Right renal cortex interstitium (tissue), 3 donors: ENCODE measurements around the gene DGKD. TPM values are rescaled to one million over a fixed set of nuclear protein-coding genes. Genes with fewer than 3 reads are reported as not detected.

Experiments
- polyA plus RNA-seq, 3 donors: library from polyadenylated mRNA; unstranded; fragments of 120-200 nt; gene quantifications; one replicate each; pipeline ENCODE4 v1.2.1, GENCODE V29; 2013; ENCODE audit not compliant: insufficient read length in 3 of 3

DGKD gene
- polyA plus RNA-seq, 3 donors = 19.7 to 26.3 (median 24.2) TPM

Other genes with a start within 250 kb of the DGKD start
- 10 to 100 TPM; 22.2 to 23.6 (median 22.3) TPM for gene ATG16L1, start 102.8 kb upstream of the DGKD start, polyA plus RNA-seq
- gene SAG, start 46.7 kb upstream of the DGKD start, polyA plus RNA-seq = under 1 TPM; 0.07 to 0.21 (median 0.16) TPM
- gene USP40, start 212.3 kb downstream of the DGKD start, polyA plus RNA-seq = 10 to 100 TPM; 40.8 to 48.6 (median 41.5) TPM